Measurements from ENCODE around the gene CHST14. TPM values are rescaled to one million over a fixed set of nuclear protein-coding genes. Genes with fewer than 3 reads are reported as not detected.

Gene CHST14
- total RNA-seq, result 7.6 and 10.9 TPM in 2 replicates

DNA sequence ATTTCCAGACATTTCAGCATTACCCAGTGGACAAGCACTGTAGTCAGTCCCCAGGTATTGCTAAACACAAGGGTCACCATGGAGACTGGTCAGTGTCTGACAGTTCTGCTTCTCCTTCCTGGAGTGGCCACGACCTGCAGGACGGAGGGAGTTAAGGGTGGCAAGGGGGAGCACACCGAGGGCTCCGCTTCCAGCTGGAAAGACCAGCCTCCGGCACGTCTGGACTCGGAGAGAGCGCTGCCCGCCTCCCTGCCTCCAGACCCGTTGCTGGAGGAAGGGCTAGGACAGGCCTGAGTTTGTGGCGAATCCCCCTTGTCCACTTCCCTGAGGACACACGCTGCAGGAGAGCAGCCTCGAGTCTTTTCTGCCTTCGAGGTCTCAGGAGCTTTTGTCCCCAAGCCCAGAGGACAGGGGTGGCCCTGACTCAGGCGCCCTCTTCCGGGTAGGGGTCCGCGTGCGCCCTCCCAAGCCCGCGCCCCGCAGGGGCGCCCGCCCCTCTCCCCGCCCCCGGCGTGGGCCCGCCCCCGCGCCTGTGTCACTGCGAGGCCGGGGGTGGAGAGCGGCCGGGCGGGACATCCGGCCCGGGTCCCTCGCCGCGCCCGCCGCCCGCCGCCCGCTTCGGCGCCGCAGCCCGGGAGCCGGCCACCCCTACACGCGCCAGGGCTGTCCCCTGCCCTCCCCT, at the start of gene CHST14:
TSS of gene CHST14 (plus strand) at position 562 of the 682 bp plus-strand sequence. CDS start 230 bp downstream, outside the sequence.

GRCh38 chr15:40440743-40441564, 29.8 kb upstream of the CHST14 start, which contains the start of gene BAHD1:
Gene BAHD1 (plus strand): TSS chr15:40440953. CDS start chr15:40458465, 17,512 bp downstream.

Other genes starting within 250 kb of the CHST14 start
- 0.56 TPM in 1 of 2 replicates, not detected in the other for gene PAK6, start 231.9 kb upstream of the CHST14 start, total RNA-seq
- not detected in 2 replicates for gene ANKRD63, start 187.9 kb upstream of the CHST14 start, total RNA-seq
- gene PLCB2, start 163.0 kb upstream of the CHST14 start, total RNA-seq, result under 0.01 and 0.38 TPM in 2 replicates
- 37.8 and 39.5 TPM in 2 replicates for gene INAFM2, start 147.3 kb upstream of the CHST14 start, total RNA-seq
- gene CCDC9B, start 130.0 kb upstream of the CHST14 start, total RNA-seq, result 16.9 and 18.0 TPM in 2 replicates
- not detected in 2 replicates for gene PHGR1, start 120.0 kb upstream of the CHST14 start, total RNA-seq
- gene DISP2, start 112.8 kb upstream of the CHST14 start, total RNA-seq, result under 0.01 and 0.19 TPM in 2 replicates
- 65.1 and 89.1 TPM in 2 replicates for gene KNSTRN, start 88.3 kb upstream of the CHST14 start, total RNA-seq
- gene IVD, start 65.2 kb upstream of the CHST14 start, total RNA-seq, result 41.7 and 59.4 TPM in 2 replicates
- 3.4 and 5.0 TPM in 2 replicates for gene BAHD1, start 30.0 kb upstream of the CHST14 start, total RNA-seq
- 21.7 and 23.7 TPM in 2 replicates for gene CCDC32, start 94.1 kb downstream of the CHST14 start, total RNA-seq
- gene RPUSD2, start 98.3 kb downstream of the CHST14 start, total RNA-seq, result 9.3 and 15.9 TPM in 2 replicates
- gene KNL1, start 123.3 kb downstream of the CHST14 start, total RNA-seq, result 2.5 and 24.7 TPM in 2 replicates
- gene RAD51, start 224.2 kb downstream of the CHST14 start, total RNA-seq, result 1.1 and 14.2 TPM in 2 replicates

All from regular cardiac myocyte (primary cell).